ENCODE measurements around the gene NPAS2. TPM values are rescaled to one million over a fixed set of nuclear protein-coding genes. Genes with fewer than 3 reads are reported as not detected.

Gene NPAS2
- total RNA-seq, 1 donor = 8.7 TPM

DNA sequence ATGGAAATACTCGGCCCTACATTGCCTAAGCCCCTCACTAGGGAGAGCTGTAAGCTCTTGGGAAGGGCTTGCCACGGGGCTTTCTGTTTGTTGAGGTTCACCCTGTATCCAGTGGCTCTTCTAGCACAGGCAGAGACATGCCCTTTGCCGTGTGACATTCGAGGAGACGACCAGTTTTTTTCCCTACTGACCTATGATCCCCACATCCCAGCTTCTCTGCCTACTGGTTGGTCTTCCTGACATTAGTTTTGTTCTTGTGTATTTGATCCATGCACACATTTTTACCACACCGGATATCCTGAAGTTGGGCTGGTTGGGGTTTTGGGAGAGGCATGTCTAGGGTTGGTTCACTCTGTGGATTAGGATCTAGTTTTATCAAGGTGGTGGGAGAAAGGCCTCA is 69.3 kb downstream of the NPAS2 start:
- Histone ChIP-seq H3K4me1 (ENCODE audit: insufficient read depth, low read length) (peaks cover 23% of the 10 kb centered on the region), H3K9me3 (ENCODE audit: low read depth, low read length) (no peaks in the 10 kb centered on the region), H3K27ac (ENCODE audit: low read depth, low read length) (no peak overlapping the region), H3K36me3 (ENCODE audit: insufficient read depth, low read length) (no peaks in the 10 kb centered on the region), H3K79me2 (ENCODE audit: insufficient read depth, low read length) (no peaks in the 10 kb centered on the region), H4K20me1 (ENCODE audit: insufficient read depth, low read length) (peaks cover 2% of the 10 kb centered on the region), H3K27me3 (ENCODE audit: insufficient read depth, low read length) (no peaks in the 10 kb centered on the region), H2AFZ (ENCODE audit: low read length) (no peak overlapping the region), H3K4me3 (ENCODE audit: insufficient read depth, low read length) (no peak overlapping the region), H3K4me2 (ENCODE audit: insufficient read depth, low read length) (no peak overlapping the region)
- TF ChIP-seq, protein P1, sequence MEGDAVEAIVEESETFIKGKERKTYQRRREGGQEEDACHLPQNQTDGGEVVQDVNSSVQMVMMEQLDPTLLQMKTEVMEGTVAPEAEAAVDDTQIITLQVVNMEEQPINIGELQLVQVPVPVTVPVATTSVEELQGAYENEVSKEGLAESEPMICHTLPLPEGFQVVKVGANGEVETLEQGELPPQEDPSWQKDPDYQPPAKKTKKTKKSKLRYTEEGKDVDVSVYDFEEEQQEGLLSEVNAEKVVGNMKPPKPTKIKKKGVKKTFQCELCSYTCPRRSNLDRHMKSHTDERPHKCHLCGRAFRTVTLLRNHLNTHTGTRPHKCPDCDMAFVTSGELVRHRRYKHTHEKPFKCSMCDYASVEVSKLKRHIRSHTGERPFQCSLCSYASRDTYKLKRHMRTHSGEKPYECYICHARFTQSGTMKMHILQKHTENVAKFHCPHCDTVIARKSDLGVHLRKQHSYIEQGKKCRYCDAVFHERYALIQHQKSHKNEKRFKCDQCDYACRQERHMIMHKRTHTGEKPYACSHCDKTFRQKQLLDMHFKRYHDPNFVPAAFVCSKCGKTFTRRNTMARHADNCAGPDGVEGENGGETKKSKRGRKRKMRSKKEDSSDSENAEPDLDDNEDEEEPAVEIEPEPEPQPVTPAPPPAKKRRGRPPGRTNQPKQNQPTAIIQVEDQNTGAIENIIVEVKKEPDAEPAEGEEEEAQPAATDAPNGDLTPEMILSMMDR (IDR thresholded peaks at IDR 0.05; ENCODE audit: extremely low read depth, low read depth, low read length) = no peak
- peak; percentile 63 for DNase-seq (ENCODE audit: insufficient read length, low spot score, missing footprints)

- no peaks in the 10 kb centered on the region for H3K79me2 ChIP-seq (ENCODE audit: insufficient read depth, low read length)
- TF ChIP-seq, protein P1 (IDR thresholded peaks at IDR 0.05; ENCODE audit: extremely low read depth, low read depth, low read length) = no peak
- no peaks in the 10 kb centered on the region for H3K27me3 ChIP-seq (ENCODE audit: insufficient read depth, low read length)
- H3K27ac ChIP-seq (ENCODE audit: low read depth, low read length) = peak overlapping the region; percentile 73
- peaks cover 23% of the 10 kb centered on the region for H3K4me1 ChIP-seq (ENCODE audit: insufficient read depth, low read length)
- DNase-seq (ENCODE audit: insufficient read length, low spot score, missing footprints) = peak; percentile 88
- H3K9me3 ChIP-seq (ENCODE audit: low read depth, low read length) = no peaks in the 10 kb centered on the region
- H3K4me3 ChIP-seq (ENCODE audit: insufficient read depth, low read length) = peak overlapping the region; percentile 3
- H4K20me1 ChIP-seq (ENCODE audit: insufficient read depth, low read length) = peaks cover 2% of the 10 kb centered on the region
- H2AFZ ChIP-seq (ENCODE audit: low read length) = peak overlapping the region; percentile 23
- no peaks in the 10 kb centered on the region for H3K36me3 ChIP-seq (ENCODE audit: insufficient read depth, low read length)
- peak overlapping the region; percentile 65 for H3K4me2 ChIP-seq (ENCODE audit: insufficient read depth, low read length)
Measured at GRCh38 chr2:100891906-100892642, 72.1 kb downstream of the NPAS2 start.

- Histone ChIP-seq H3K79me2 (ENCODE audit: insufficient read depth, low read length) (no peaks in the 10 kb centered on the region), H3K4me2 (ENCODE audit: insufficient read depth, low read length) (no peak overlapping the region), H2AFZ (ENCODE audit: low read length) (no peak overlapping the region)
Measured at GRCh38 chr2:100893392-100894104, 73.6 kb downstream of the NPAS2 start.

More at GRCh38 chr2:100893392-100894104, 73.6 kb downstream of the NPAS2 start:
- peaks cover 2% of the 10 kb centered on the region for H4K20me1 ChIP-seq (ENCODE audit: insufficient read depth, low read length)
- TF ChIP-seq, protein P1 (IDR thresholded peaks at IDR 0.05; ENCODE audit: extremely low read depth, low read depth, low read length) = no peak
- peak overlapping the region; percentile 73 for H3K27ac ChIP-seq (ENCODE audit: low read depth, low read length)
- peaks cover 23% of the 10 kb centered on the region for H3K4me1 ChIP-seq (ENCODE audit: insufficient read depth, low read length)
- H3K27me3 ChIP-seq (ENCODE audit: insufficient read depth, low read length) = peaks cover 3% of the 10 kb centered on the region
- no peaks in the 10 kb centered on the region for H3K36me3 ChIP-seq (ENCODE audit: insufficient read depth, low read length)
- H3K9me3 ChIP-seq (ENCODE audit: low read depth, low read length) = no peaks in the 10 kb centered on the region
- no peak overlapping the region for H3K4me3 ChIP-seq (ENCODE audit: insufficient read depth, low read length)
- no peak for DNase-seq (ENCODE audit: insufficient read length, low spot score, missing footprints)

Data from osteoblast (primary cell).